ENCODE measurements around the gene PTK6.
"Not testable (repeated sequence)": the region's sequence is repeated elsewhere in the genome, so short reads cannot be mapped to it uniquely, and the experiment has no call there.

Gene PTK6

DNA sequence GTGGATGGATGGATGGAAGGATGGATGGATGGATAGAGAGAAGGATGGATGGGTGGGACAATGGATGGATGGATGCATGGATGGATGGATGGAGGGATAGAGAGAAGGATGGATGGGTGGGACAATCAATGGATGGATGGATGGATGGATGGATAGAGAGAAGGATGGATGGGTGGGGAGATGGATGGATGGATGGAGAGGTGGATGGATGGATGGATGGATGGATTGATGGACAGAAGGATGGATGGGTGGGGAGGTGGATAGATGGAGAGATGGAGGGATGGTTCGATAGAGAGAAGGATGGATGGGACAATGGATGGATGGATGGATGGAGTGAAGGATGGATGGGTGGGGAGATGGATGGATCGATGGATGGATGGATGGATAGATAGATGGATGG, 44.7 kb downstream of the PTK6 start:
- no peak for DNase-seq

DNA sequence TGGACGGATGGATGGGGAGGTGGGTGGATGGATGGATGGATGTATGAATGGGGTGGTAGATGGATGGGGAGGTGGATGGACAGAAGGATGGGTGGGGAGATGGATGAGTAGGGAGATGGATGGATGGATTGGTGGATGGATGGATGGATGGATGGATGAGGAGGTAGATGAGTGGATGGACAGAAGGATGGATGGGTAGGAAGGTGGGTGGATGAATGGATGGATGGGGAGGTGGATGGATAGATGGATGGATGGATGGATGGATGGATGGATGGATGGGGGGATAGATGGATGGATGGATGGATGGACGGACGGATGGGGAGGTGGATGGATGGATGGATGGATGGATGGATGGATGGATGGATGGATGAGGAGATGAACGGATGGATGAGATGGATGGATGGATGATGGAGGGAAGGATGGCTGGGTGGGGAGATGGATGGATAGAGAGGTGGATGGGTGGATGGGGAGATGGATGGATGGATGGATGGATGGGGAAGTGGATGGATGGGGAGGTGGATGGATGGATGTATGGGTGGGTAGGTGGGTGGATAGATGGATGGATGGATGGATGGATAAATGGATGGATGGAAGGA, 45.4 kb downstream of the PTK6 start:
- no peak for DNase-seq

DNA sequence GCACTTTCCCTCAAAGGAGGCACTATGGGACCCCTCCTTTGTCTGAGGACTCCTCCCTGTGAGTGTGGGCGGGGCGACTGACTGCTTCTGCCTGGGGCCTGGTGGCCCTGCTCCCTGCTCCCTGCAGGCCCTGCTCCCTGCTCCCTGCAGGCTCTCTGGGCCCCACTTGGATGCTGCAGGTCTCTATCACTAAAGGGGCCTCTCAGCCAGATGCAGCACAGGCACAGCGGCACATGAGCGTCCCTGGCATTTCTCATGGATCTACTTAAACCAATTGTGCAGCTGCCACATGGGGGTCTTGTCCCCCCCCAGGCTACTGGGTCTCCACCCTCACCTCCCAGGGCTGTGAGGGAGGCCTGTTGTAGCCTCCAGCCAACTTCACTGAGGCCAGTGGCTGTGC, 46.1 kb downstream of the PTK6 start:
- DNase-seq, result no peak

DNA sequence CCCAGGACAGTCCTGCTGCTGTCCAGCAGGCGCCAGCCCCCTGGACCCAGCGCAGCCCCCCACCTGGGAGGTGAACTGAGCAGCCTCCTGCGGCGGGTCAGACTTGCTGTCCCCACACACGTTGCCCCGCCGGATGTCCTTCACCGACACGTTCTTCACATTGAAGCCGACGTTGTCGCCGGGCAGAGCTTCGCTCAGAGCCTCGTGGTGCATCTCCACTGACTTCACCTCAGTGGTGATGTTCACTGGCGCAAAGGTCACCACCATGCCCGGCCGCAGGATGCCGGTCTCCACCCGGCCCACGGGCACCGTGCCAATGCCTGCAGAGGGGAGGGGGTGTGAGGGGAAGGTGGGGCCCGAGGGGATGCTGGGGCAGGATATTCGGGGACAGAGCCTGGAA, 46.8 kb downstream of the PTK6 start:
- DNase-seq, result no peak

DNA sequence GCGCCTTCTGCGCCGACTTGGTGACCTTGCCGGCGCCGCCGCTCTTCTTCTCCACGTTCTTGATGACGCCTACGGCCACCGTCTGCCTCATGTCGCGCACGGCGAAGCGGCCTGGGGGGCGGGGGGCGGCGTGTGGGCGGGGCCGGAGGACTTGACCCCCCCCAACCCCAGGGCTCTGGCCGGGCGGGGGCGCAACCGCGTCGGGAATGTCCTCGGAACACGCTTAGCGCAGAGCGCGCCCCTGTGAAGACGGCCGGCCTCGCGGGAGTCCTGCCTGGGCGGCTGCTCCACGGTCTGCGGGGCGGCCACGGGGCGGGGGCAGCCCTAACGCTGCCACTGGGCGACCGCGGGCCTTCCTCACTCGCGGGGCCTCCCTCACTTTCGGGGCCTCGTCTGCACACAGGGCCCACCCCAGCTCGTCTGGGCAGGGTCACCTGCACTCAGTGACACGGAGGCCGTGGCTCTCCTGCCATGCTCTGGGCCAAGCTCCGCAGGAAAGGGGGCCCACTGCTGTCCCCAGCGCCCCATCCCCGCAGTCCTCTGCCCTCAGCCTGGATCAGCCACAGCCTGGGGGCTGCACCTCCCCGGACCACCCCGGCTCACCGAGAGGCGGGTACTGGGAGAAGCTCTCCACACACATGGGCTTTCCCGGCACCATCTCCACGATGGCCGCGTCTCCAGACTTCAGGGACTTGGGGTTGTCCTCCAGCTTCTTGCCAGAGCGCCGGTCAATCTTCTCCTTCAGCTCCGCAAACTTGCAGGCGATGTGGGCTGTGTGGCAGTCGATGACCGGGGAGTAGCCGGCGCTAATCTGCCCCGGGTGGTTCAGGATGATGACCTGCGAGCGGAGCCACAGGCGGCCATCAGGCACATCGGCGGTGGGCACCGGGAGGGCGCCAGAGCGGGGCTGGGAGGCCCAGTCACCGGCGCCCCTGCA, 48.6 kb downstream of the PTK6 start:
- no peak for DNase-seq

DNA sequence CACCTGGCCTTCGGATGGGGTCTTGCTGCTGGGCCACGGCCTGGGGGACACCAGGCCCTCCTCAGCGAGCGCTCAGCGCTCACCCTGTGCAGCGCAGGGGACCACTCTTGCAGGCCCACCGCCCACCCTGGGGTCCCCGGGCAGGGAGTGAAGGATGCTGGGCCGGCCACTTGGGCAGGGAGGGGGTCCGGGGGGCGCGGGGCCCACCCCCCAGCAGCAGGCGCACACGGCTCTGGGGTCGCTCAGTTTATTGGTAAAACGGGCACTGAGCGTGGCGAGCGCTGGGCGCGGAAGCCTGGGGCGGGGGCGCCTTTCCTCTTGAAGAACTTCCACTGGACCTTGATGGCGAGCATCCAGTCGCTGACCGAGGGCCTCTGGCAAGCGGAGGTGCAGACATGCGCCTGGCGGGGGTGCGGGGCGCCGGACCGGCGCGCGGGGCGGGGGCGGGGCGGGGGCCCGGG, 49.4 kb downstream of the PTK6 start:
- no peak for DNase-seq

DNA sequence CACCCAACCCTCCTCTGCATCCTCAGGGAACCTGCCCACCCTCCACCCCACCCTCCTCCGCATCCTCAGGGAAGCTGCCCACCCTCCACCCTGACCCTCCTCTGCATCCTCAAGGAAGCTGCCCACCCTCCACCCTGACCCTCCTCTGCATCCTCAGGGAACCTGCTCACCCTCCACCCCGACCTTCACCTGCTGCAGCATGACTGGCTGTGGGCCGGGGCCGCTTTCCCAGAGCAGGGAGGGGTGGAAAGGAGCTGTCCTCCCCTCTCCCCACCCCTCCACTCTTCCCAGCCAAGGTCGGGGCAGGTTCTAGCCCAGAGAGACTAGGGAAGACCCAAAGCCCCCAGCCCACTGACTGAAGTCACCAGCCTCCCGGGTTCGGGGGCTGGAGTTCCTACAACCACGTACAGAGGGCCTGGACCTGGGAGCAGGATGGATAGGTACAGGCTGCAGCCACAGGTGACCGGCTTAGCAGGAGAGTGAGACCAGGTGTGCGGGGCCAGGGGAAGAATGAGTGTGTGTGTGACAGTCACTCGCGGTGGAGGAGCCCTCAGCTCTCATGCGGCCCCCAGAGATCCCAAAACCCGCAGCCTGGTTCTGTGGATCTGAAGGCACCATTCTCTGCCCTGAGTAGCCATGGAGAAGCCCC, 49.9 kb downstream of the PTK6 start:
- no peak for DNase-seq

DNA sequence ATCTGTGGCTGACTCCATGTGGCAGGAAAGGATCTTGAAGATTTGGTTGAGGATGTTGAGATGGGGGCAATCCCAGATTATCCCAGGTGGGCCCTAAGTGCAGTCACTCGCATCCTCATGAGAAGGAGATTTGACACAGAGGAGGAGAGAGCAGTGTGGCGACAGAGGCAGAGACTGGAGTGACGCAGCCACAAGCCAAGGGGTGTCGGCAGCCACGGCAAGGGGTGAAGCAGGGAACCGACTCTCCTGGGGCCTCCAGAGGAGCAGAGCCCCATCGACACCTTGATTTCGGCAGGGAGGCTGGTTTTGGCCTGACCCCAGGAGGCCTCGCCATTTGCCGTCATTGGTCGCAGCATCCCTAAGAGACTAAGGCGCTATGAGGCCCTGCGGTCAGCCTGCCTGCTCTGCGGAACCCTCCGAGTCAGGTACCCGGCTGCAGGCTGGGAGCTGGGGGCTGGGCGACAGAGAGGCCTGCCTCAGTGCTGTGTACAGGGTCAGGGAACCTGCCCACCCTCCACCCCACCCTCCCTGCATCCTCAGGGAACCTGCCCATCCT, 50.8 kb downstream of the PTK6 start:
- no peak for DNase-seq

DNA sequence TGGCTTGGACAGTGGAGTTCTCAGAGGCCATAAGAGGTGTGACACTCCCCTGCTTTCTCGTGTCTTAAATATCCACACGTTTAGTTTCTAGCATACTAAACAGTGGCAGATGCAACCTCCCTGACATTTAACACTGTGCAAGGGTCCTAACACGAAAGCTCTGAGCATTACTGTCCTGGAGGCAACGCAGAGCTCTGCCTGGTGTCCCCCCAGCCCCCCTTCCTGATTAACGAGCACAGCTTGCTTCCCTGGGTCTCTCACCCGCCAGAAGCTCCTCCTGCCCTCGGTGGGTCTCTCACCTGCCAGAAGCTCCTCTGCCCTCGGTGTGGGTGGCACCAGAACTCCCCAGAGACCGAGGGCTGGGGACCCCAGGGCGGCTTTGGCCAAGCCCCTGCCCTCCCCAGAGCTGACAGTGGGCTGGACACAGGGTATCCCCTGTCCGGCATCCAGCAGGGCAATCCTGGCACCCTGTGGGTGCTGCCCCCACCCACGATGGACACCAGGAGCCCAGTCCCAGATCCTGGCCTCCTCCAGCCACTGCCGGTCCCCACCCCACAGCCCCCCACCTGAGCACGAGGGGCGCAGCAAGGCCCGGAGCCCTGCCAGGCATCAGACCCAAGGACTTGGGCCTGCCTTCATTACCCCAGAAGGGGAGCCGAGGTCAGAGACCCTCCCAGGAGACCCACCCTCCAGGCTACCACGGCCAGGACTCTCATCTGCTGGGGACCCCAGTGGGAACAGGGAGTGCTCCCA, 52.3 kb downstream of the PTK6 start:
- no peak for DNase-seq

DNA sequence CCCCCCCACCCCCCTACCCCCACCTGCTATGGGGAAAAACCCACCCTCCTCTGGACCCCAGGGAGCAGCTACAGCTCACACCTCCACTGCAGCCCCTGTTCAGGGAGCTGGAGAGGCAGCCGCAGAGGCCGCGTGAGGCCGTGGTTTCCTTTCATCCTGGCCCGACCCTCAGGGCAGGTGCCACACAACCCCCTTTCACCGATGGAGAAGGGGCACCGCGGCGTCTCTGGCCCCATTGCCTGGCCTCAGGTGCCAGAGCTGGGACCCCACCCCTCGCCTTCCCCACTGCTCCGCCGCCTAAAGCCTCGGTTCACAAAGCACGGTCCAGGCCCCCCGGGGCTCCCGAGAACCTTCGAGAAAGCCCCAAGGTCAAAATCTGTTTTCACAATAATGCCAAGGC, 52.9 kb downstream of the PTK6 start:
- DNase-seq, result no peak

DNA sequence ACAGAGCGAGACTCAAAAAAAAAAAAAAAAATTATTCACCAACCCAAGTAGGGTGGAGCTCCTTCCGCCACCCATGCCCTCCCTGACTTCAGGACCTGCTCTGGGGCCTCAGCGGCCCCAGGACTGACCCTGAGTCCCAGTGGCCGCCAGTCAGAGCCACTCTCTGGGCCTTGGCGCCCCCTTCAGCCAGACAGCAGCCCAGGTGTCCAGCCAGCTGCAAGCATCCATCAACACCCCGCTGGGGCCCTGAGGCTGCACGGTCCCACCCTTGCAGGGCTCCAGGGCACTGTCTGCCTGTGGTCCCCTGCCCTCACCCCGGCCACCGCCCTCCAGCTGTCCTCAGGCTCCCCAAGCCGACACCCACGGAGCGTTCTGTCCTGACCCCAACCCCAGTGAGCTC, 53.3 kb downstream of the PTK6 start:
- no peak for DNase-seq

DNA sequence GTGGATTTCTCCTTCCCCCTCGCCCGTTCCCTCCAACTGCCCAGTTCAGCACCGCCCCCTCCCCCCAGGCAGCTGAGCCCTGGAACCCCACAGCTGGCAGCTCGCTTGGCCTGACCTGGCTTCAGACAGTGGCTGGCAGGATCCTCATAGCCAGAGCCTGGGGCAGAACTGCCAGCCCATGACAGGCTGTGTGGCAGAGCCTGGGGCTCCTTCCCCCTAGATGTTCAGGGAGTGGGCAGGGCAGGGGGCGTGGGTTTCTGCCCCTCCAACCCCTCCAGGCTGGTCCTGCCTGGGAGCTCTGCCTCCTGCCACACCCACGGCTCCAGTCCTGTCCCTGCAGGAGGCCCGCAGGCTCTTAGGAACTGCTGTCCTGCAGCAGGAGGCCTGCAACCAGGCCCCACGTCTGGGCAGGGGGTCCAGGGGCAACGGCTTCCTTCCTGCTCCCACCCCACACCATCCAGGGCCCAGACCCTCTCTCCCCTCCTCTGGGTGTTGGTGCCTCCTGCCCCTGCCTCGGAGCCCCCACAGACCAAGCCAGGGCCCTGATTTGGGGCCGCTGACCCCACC, 55.1 kb downstream of the PTK6 start:
- no peak for DNase-seq

DNA sequence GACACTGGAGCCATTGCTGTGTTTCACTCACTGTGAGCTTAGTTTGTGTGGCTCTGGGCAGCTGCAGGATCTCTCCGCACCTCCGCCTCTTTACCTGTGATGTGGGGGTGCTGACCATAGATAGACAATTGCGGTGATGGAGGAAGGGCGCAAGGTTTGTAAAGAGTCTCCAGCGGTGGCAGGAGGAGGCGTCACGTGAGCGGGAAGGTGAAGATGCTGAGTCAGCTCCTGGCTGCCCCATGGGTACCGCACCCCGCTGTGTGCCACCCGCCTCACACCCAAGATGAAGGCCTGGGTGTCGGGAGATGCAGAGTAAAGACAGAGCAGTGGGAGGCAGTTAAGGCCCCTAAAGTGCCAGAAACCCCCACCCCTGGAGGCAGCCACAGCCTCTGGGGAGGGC, 55.7 kb downstream of the PTK6 start:
- DNase-seq, result no peak

DNA sequence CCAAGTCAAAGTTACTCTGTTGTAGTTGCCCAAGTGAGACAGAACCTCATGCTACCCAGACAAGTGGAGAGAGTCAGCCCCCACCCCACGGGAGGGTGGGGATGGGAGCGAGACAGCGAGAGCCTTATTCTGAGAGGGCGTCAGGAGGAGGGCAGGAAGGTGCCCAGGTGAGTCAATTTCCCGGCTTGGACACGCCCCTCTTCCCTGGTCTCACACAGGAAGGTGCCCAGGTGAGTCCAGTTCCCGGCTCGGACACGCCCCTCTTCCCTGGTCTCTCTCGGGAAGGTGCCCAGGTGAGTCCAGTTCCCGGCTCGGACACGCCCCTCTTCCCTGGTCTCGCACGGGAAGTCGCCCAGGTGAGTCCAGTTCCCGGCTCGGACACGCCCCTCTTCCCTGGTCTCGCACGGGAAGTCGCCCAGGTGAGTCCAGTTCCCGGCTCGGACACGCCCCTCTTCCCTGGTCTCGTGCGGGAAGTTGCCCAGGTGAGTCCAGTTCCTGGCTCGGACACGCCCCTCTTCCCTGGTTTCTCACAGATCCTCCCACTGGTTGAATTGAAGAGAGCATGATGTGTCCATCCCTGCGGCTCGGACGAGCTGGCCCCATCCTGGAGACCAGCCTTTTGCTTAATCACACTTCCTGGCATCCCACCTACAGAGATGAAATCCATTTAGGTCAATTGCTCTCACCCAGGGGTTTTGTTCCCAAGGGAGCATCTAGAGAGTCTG, 57.3 kb downstream of the PTK6 start:
- not testable (repeated sequence) for DNase-seq

DNA sequence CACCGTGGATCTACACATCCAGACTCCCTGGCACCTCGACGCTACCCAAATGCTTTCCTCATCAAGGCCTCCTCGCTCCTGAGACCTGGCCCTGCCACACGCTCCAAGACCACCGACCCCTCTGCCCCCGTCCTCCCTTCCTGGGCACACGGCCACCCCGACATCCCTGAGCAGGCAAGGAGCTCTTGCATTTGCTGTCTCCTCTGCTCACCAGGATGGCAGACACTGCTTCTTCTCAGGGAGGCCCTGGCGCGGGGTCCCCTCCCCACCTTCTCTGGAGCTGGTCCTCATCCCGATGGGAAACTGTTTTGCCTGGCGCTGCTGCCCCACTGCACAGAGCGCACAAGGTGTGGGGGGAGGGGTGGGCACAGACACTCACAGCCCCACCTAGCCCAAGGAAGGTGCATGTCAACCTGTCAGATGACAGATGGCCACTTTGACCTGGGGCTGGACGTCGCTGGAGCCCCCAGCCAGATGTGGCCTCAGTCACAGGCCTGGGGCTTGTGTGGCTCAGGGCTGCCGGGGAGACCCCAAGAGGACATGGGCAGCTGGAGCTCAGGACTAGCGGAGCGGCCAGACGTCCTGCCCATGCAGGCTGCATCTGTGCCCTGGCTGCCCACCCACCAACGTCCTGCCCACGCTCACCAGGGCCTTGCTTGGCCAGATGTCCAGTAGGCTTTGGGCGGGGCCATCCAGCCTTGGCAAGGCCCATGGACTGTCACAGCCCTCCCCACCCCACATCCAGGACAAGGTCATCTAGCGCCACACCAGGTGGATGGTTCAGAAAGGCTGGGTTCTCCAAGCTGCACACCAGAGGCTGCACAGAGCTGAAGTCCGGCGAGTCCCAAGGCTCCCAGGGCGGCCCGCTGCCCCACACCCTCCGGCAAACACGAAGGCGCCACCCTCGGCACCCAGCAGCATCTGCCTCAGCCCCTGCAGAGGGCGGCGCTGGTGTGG, 58.6 kb downstream of the PTK6 start:
- no peak for DNase-seq

Measured in MV-4-11 (cell line).